Peyer's patch (tissue), 4 donors: ENCODE results near the gene FBXO5.

Experiments
- POLR2A ChIP-seq, 2 donors: fragments of 450-650 bp; IDR thresholded peaks; one replicate each; pipeline ENCODE4 v1.5.1; 2017; ENCODE audit warnings: antibody characterized with exemption in 2 of 2, mild to moderate bottlenecking in 2 of 2, moderate library complexity in 2 of 2
- TF ChIP-seq, protein P1 (sequence below), 6 experiments: fragments of 450-650 bp in 4 of 6; fragments of 200-600 bp in 2 of 6; sonication (generic) in 1 of 6; IDR thresholded peaks; one replicate each; pipeline ENCODE4 v1.5.1; 2017 to 2019; ENCODE audit warnings: antibody characterized with exemption in 6 of 6, mild to moderate bottlenecking in 3 of 6, moderate library complexity in 1 of 6

DNA sequence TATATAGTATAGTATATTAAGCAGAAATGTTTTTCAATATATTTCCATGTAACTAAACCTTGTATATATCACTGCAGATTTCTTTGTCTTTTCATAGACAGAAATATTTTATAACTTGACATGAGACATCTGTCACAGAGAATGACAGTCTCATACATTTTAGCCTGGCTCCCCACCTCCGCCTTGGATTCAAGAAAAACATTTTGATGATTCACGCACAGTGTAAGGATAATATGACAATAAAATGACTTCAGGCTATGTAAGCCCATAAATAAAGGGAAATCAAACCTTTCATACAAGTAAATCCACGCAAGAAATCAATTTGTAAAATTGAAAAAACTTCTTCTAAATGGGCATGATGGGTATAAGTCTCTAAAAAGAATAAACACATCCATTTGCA lies 36.4 kb downstream of the FBXO5 start:
- TF ChIP-seq, protein P1, sequence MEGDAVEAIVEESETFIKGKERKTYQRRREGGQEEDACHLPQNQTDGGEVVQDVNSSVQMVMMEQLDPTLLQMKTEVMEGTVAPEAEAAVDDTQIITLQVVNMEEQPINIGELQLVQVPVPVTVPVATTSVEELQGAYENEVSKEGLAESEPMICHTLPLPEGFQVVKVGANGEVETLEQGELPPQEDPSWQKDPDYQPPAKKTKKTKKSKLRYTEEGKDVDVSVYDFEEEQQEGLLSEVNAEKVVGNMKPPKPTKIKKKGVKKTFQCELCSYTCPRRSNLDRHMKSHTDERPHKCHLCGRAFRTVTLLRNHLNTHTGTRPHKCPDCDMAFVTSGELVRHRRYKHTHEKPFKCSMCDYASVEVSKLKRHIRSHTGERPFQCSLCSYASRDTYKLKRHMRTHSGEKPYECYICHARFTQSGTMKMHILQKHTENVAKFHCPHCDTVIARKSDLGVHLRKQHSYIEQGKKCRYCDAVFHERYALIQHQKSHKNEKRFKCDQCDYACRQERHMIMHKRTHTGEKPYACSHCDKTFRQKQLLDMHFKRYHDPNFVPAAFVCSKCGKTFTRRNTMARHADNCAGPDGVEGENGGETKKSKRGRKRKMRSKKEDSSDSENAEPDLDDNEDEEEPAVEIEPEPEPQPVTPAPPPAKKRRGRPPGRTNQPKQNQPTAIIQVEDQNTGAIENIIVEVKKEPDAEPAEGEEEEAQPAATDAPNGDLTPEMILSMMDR (IDR thresholded peaks at IDR 0.05): no peak
- no peak for TF ChIP-seq POLR2A (IDR thresholded peaks at IDR 0.05)
